GM12875 (cell line): ENCODE data around the gene SRXN1.

Source experiments
- H3K4me3 ChIP-seq: one replicate; pipeline ENCODE4 v1.5.1; 2011; ENCODE audit warnings: low read depth, low read length, control low read depth
- TF ChIP-seq, protein P1 (sequence below): IDR thresholded peaks from 2 replicates; pipeline ENCODE4 v1.5.1; 2011; ENCODE audit warnings: low read depth, mild to moderate bottlenecking, control low read depth, inconsistent platforms, low read length, moderate library complexity, borderline replicate concordance; ENCODE audit not compliant: insufficient read depth

Gene SRXN1

DNA sequence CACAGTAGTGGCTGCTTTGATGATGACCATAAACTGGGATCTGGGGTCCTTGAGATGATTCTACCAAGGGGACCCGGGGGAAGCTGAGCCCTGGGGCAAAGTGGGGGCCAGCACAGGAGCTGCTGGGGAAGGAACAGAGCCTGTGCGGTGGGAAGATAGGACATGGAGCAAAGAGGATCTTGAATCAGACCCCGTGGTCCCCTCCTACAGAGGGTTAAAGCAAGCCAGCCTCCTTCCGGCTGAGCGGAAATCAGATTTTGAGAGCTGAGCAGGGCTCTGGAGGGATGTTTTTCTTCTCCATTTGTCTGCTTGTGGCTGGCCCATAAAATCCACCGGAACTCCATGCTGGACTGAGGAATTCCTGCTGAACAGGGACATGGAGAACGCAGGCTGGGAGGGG lies 32.8 kb downstream of the SRXN1 start:
- TF ChIP-seq, protein P1, sequence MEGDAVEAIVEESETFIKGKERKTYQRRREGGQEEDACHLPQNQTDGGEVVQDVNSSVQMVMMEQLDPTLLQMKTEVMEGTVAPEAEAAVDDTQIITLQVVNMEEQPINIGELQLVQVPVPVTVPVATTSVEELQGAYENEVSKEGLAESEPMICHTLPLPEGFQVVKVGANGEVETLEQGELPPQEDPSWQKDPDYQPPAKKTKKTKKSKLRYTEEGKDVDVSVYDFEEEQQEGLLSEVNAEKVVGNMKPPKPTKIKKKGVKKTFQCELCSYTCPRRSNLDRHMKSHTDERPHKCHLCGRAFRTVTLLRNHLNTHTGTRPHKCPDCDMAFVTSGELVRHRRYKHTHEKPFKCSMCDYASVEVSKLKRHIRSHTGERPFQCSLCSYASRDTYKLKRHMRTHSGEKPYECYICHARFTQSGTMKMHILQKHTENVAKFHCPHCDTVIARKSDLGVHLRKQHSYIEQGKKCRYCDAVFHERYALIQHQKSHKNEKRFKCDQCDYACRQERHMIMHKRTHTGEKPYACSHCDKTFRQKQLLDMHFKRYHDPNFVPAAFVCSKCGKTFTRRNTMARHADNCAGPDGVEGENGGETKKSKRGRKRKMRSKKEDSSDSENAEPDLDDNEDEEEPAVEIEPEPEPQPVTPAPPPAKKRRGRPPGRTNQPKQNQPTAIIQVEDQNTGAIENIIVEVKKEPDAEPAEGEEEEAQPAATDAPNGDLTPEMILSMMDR = no peak
- H3K4me3 ChIP-seq = no peak overlapping the region

- TF ChIP-seq, protein P1 = no peak
- no peak overlapping the region for H3K4me3 ChIP-seq
Measured at GRCh38 chr20:618980-619379, 34.0 kb downstream of the SRXN1 start.

DNA sequence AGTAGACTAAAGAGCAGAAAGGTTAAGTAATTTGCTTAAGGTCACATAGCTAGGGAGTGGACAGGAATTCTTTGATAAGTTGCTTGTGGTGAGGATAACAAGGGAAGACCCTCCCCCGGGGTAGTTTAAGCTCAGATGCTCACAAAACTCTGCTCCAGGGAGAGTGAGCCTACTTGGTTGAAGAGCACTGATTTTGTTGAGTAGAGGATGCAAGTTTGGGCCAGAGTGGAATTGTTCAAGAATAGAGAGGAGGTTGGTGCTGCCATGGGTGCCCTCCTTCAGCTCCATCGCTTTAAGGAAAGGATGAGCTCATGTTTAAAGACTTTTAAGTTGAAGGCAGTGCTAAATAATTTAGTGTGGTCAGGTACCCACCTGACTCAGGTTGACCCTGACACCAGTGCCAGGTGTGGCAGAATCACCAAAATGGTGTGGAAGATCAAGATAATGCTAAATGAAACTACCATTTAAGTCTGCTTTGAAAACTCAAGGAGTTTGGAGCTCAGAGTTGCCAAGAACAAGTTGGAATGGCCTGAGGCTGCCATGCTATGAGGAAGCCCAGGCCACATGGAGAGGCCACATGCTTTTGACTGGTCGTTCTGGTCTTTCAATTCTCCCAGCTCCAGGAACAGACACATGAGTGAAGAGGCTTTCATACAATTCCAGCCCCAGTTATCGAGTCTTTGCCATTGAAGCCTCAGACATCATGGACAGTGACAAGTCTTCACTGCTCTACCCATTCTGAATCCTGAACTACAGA lies 34.9 kb downstream of the SRXN1 start:
- TF ChIP-seq, protein P1 = no peak

GRCh38 chr20:615514-615913 lies 37.5 kb downstream of the SRXN1 start:
- no peak overlapping the region for H3K4me3 ChIP-seq
- TF ChIP-seq, protein P1 = no peak

More for the DNA sequence above, 34.9 kb downstream of the SRXN1 start:
- no peak overlapping the region for H3K4me3 ChIP-seq

- TF ChIP-seq, protein P1 = no peak
- no peak overlapping the region for H3K4me3 ChIP-seq
Measured at GRCh38 chr20:611843-612185, 41.2 kb downstream of the SRXN1 start.

GRCh38 chr20:611047-611842 lies 41.8 kb downstream of the SRXN1 start:
- no peak overlapping the region for H3K4me3 ChIP-seq
- TF ChIP-seq, protein P1 = no peak
